ENCODE measurements around the gene EIF2D.

Gene EIF2D

DNA sequence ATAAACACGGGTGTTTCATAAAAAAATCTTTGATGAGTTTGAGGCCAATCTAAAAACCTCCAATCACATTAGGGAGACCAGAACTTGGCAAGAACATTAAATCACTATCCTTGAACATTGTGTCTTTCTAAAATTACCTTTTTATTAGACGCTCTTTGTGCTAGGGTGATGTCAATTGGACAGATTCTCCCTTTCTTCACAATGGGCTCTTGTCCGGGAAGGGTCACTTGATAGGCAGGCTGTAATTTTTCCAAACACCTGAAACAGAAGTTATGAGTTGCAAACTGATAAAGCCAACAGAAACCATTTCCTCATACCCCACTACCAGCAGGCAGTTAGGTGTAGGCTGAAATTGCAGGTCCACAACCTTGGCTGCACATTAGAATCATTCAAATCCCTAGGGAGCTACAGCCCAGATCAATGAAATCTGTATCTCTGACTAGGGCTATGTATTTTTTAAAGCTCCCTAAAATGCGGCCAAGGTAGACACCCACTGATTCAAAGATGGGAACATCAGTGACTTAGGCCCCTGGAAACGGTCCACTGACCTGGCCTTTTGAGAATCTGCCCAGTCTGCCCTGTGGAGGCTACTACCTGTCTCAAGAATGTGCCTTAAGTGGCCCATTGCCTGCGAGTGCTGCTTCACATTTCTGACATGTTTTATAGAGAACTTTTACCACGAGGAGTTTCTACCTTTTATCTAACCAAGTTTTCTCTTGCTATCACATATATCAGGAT is 16.5 kb downstream of the EIF2D start:
- no peak for DNase-seq (ENCODE audit: low read depth in 2 of 2)
- TF ChIP-seq, protein P1, sequence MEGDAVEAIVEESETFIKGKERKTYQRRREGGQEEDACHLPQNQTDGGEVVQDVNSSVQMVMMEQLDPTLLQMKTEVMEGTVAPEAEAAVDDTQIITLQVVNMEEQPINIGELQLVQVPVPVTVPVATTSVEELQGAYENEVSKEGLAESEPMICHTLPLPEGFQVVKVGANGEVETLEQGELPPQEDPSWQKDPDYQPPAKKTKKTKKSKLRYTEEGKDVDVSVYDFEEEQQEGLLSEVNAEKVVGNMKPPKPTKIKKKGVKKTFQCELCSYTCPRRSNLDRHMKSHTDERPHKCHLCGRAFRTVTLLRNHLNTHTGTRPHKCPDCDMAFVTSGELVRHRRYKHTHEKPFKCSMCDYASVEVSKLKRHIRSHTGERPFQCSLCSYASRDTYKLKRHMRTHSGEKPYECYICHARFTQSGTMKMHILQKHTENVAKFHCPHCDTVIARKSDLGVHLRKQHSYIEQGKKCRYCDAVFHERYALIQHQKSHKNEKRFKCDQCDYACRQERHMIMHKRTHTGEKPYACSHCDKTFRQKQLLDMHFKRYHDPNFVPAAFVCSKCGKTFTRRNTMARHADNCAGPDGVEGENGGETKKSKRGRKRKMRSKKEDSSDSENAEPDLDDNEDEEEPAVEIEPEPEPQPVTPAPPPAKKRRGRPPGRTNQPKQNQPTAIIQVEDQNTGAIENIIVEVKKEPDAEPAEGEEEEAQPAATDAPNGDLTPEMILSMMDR (IDR thresholded peaks at IDR 0.05; ENCODE audit: low read depth, low read length): no peak

DNA sequence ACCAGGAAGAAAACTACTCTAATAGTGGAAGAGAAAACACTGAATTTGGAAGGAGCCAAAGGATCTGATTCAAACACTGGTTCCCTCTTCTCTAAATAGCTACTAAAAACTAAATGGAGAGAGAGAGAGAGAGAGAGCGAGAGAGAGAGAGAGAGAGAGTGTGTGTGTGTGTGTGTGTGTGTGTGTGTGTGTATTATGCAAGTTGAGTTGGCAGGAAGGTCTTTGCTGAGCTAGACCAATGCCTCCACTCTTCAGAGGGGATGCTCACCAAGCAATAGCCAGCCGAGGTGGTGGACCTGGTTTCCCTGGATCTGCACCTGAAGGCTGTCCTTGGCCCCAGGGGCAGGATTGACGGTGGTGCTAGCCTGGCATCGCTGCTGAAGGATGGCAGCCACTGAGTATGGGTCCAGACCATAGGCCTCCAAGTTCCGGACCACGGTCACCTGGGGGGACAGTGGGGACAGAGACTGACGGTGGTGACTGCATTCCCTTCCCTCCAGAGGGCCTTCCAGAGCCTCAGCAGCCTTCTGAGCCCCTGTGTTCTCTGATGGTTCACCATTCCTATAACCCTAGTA is 18.8 kb downstream of the EIF2D start:
- H3K4me3 ChIP-seq (replicated peaks in 1 of 2; ENCODE audit: low read depth in 2 of 2, low read length in 2 of 2): no peak overlapping the region
- TF ChIP-seq, protein P1 (IDR thresholded peaks at IDR 0.05; ENCODE audit: low read depth, low read length): no peak
- DNase-seq (ENCODE audit: low read depth in 2 of 2): no peak

More for the DNA sequence above, 16.5 kb downstream of the EIF2D start:
- H3K4me3 ChIP-seq (replicated peaks in 1 of 2; ENCODE audit: low read depth in 2 of 2, low read length in 2 of 2): no peak overlapping the region

DNA sequence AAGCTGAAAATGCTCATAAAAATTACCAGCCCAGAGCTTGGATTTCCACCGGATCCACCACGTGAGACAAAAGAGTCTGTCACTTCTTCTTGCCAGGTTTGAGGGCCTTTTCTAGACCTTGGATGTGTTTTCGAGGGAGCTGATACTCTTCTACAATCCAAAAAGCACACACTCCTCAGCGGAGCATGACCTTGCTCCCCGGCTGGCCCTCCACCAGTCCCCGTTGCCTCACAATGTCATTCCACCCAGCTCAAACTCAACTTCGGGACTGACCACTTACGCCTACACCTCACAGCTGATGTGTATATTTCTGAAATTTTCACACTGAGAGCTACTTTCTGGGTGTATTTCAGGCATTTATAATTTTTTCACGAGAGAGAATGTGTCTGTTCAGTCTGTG is 20.6 kb downstream of the EIF2D start:
- no peak overlapping the region for H3K4me3 ChIP-seq (replicated peaks in 1 of 2; ENCODE audit: low read depth in 2 of 2, low read length in 2 of 2)
- TF ChIP-seq, protein P1 (IDR thresholded peaks at IDR 0.05; ENCODE audit: low read depth, low read length): no peak
- DNase-seq (ENCODE audit: low read depth in 2 of 2): no peak

DNA sequence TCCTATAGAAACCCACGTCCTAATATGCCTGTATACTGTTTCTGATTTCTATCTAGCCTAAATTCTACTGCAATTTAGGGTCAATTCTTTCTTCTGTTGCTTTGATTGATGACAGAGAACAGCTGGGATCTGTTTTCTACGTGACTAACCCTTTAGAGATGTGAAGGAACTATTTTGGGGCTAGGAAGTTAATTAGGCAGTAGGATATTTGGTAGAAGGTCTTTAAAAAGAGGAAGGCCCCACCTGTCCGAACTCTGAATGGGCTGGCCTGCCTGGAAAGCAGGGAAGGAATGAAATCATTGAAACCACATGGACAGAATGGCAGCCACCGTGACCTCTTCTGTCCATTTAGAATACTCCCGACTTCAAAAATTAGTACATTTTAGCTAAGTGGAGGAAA is 21.0 kb downstream of the EIF2D start:
- TF ChIP-seq, protein P1 (IDR thresholded peaks at IDR 0.05; ENCODE audit: low read depth, low read length): no peak
- peak in 1 of 2 donors; percentile 16 for DNase-seq (ENCODE audit: low read depth in 2 of 2)
- H3K4me3 ChIP-seq (replicated peaks in 1 of 2; ENCODE audit: low read depth in 2 of 2, low read length in 2 of 2): no peak overlapping the region

DNA sequence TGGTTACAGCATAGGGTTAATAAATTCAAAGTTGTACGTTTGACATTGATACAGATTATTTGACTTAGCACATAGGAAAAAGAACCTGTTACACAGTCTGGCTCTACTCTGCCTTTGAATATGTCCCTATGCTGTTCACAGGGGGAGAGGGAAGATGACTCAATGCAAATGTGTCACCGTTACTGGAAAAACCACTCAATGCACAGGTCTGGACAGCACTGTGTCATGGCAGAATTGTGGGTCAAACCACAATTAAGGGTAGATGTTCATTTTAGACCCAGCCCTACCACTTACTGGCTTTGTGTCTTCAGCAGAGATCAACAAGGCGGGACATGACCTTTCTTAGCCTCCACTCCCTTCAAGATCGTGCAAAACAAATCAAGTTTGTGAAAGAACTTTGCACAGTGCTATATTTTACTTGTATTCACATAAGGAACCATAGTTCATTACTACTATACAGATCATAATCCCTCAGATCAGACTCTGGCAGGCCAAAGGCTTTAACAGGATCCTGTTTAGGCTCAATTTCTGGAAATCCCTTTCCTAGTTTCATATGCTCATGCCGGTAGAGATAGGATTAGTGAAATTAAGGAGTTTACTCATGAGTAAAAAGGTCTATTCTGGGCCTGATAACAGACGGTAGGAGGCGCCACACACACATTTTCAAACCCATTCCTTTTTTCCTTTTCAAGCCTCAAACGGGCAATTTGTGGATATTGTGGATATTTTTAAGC is 22.1 kb downstream of the EIF2D start:
- TF ChIP-seq, protein P1 (IDR thresholded peaks at IDR 0.05; ENCODE audit: low read depth, low read length): peak; percentile 38
- H3K4me3 ChIP-seq (replicated peaks in 1 of 2; ENCODE audit: low read depth in 2 of 2, low read length in 2 of 2): no peak overlapping the region
- peak; percentile 27 to 82 for DNase-seq (ENCODE audit: low read depth in 2 of 2)

DNA sequence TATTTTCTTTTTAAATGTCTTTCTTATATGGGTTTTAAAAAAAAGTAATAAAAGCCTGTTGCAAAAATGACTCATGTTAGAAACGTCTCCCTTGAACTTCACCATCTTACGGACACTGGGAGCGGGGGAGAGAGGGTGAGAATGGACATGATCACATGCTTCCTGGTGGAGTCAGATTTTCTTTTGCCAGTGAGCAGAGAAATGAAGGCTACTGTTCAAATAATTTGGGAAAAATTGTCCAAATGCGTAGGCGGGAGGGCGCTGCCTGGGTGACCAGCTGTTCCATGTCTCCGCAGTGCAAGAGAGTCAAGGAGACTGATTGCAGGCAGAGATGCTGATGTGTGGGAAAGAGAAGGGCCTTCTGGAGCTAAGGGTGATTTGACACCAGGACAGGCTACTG is 23.1 kb downstream of the EIF2D start:
- H3K4me3 ChIP-seq (replicated peaks in 1 of 2; ENCODE audit: low read depth in 2 of 2, low read length in 2 of 2): no peak overlapping the region
- DNase-seq (ENCODE audit: low read depth in 2 of 2): peak; percentile 94 to 96
- TF ChIP-seq, protein P1 (IDR thresholded peaks at IDR 0.05; ENCODE audit: low read depth, low read length): no peak

All from cardiac fibroblast (primary cell).